Measurements from ENCODE around the gene WDR86.
A peak's percentile ranks its signal among the peaks of the same experiment; 100 is the strongest.

The WDR86 gene

GRCh38 chr7:151431281-151431767 lies 21.5 kb upstream of the WDR86 start:
- no peak for TF ChIP-seq CTCF (conservative IDR thresholded peaks at IDR 0.05; ENCODE audit: low read length)
- DNase-seq (ENCODE audit: low read depth) = no peak
- no peak overlapping the region for H3K4me3 ChIP-seq (ENCODE audit: low read length)

GRCh38 chr7:151430391-151431205 lies 20.8 kb upstream of the WDR86 start:
- DNase-seq (ENCODE audit: low read depth) = no peak
- H3K4me3 ChIP-seq (ENCODE audit: low read length) = no peak overlapping the region
- TF ChIP-seq CTCF (conservative IDR thresholded peaks at IDR 0.05; ENCODE audit: low read length) = no peak

GRCh38 chr7:151429560-151430331 lies 19.9 kb upstream of the WDR86 start:
- DNase-seq (ENCODE audit: low read depth) = no peak
- no peak for TF ChIP-seq CTCF (conservative IDR thresholded peaks at IDR 0.05; ENCODE audit: low read length)
- H3K4me3 ChIP-seq (ENCODE audit: low read length) = no peak overlapping the region

- TF ChIP-seq CTCF (conservative IDR thresholded peaks at IDR 0.05; ENCODE audit: low read length) = no peak
Measured at GRCh38 chr7:151429237-151429559, 19.4 kb upstream of the WDR86 start.

GRCh38 chr7:151428378-151429236 lies 18.8 kb upstream of the WDR86 start:
- no peak for TF ChIP-seq CTCF (conservative IDR thresholded peaks at IDR 0.05; ENCODE audit: low read length)
- no peak overlapping the region for H3K4me3 ChIP-seq (ENCODE audit: low read length)
- DNase-seq (ENCODE audit: low read depth) = peak; percentile 82

More at GRCh38 chr7:151429237-151429559, 19.4 kb upstream of the WDR86 start:
- no peak for DNase-seq (ENCODE audit: low read depth)
- H3K4me3 ChIP-seq (ENCODE audit: low read length) = no peak overlapping the region

- no peak overlapping the region for H3K4me3 ChIP-seq (ENCODE audit: low read length)
- no peak for DNase-seq (ENCODE audit: low read depth)
- no peak for TF ChIP-seq CTCF (conservative IDR thresholded peaks at IDR 0.05; ENCODE audit: low read length)
Measured at GRCh38 chr7:151427705-151428377, 18.0 kb upstream of the WDR86 start.

All from AG10803 (cell line).